Activated T-cell treated with anti-CD3 and anti-CD28 coated beads for 48 hours (primary cell): ENCODE data around the gene GALNT5.
"Not testable (repeated sequence)": the region's sequence is repeated elsewhere in the genome, so short reads cannot be mapped to it uniquely, and the experiment has no call there.

Source experiments
- DNase-seq: peaks from one replicate; pipeline ENCODE4 v3.0.0-alpha.2; 2020; ENCODE audit warnings: low read depth

Gene GALNT5

GRCh38 chr2:157257312-157258252, at the start of gene GALNT5:
TSS of gene GALNT5 (plus strand) at chr2:157257705. CDS start at chr2:157258083, 378 bp downstream.
- DNase-seq: no peak

GRCh38 chr2:157216286-157216965, 41.1 kb upstream of the GALNT5 start:
- no peak for DNase-seq

GRCh38 chr2:157217409-157217808, 40.1 kb upstream of the GALNT5 start:
- DNase-seq: no peak

- DNase-seq: no peak
These were observed 38.6 kb upstream of the GALNT5 start for GRCh38 chr2:157218911-157219310.

- no peak for DNase-seq
These were observed 37.0 kb upstream of the GALNT5 start for GRCh38 chr2:157220502-157220901.

- DNase-seq: no peak
These were observed 36.0 kb upstream of the GALNT5 start for GRCh38 chr2:157221394-157221988.

- DNase-seq: no peak
These were observed 33.8 kb upstream of the GALNT5 start for GRCh38 chr2:157223624-157224205.

GRCh38 chr2:157224448-157224847, 33.1 kb upstream of the GALNT5 start:
- not testable (repeated sequence) for DNase-seq

- DNase-seq: no peak
These were observed 29.9 kb upstream of the GALNT5 start for GRCh38 chr2:157227592-157227991.

GRCh38 chr2:157228946-157229345, 28.6 kb upstream of the GALNT5 start:
- DNase-seq: no peak

- DNase-seq: no peak
These were observed 27.9 kb upstream of the GALNT5 start for GRCh38 chr2:157229572-157229971.

GRCh38 chr2:157231476-157231875, 26.0 kb upstream of the GALNT5 start:
- no peak for DNase-seq

GRCh38 chr2:157233506-157233905, 24.0 kb upstream of the GALNT5 start:
- no peak for DNase-seq

GRCh38 chr2:157236404-157236803, 21.1 kb upstream of the GALNT5 start:
- DNase-seq: no peak

- DNase-seq: no peak
These were observed 19.2 kb upstream of the GALNT5 start for GRCh38 chr2:157238296-157238695.

- DNase-seq: no peak
These were observed 12.8 kb upstream of the GALNT5 start for GRCh38 chr2:157244691-157245090.

- DNase-seq: no peak
These were observed 12.2 kb upstream of the GALNT5 start for GRCh38 chr2:157245144-157245840.

GRCh38 chr2:157245846-157246764, 11.4 kb upstream of the GALNT5 start:
- peak; percentile 15 for DNase-seq

- DNase-seq: no peak
These were observed 10.6 kb upstream of the GALNT5 start for GRCh38 chr2:157246765-157247407.

- DNase-seq: no peak
These were observed 6.7 kb upstream of the GALNT5 start for GRCh38 chr2:157250836-157251235.
